B cell (primary cell): ENCODE data around the gene ATP8A2.

Source experiments
- EZH2 ChIP-seq: IDR thresholded peaks from 2 replicates; pipeline ENCODE4 v1.6.1; 2012; ENCODE audit warnings: borderline replicate concordance, low read depth, mild to moderate bottlenecking, moderate library complexity, low read length; ENCODE audit not compliant: insufficient read depth, poor library complexity, severe bottlenecking
- TF ChIP-seq, protein P1 (sequence below): fragments of 200-600 bp; IDR thresholded peaks from one replicate; pipeline ENCODE4 v1.8.0; 2022; ENCODE audit warnings: antibody characterized with exemption, mild to moderate bottlenecking

DNA sequence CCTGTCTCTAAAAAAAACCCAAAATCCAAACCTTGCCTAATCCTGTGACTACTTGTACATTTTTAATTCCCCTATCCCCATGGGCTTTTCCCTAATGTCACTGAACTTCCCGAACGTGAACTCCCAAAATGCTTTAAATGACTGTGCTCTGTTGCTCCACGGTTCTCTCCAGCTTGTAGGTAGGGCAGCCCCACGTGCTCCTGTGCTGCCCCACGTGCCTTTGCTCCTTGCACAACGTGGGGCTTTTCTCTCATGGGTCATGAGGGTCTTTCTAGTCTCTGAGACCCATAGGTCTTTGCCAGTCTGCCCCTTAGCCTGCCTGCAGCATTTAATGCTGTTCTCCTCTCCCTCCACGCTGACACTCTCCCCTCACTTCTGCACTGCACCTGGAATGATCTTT is 558.0 kb downstream of the ATP8A2 start:
- TF ChIP-seq, protein P1, sequence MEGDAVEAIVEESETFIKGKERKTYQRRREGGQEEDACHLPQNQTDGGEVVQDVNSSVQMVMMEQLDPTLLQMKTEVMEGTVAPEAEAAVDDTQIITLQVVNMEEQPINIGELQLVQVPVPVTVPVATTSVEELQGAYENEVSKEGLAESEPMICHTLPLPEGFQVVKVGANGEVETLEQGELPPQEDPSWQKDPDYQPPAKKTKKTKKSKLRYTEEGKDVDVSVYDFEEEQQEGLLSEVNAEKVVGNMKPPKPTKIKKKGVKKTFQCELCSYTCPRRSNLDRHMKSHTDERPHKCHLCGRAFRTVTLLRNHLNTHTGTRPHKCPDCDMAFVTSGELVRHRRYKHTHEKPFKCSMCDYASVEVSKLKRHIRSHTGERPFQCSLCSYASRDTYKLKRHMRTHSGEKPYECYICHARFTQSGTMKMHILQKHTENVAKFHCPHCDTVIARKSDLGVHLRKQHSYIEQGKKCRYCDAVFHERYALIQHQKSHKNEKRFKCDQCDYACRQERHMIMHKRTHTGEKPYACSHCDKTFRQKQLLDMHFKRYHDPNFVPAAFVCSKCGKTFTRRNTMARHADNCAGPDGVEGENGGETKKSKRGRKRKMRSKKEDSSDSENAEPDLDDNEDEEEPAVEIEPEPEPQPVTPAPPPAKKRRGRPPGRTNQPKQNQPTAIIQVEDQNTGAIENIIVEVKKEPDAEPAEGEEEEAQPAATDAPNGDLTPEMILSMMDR, result no peak
- TF ChIP-seq EZH2, result no peak
